Measurements from ENCODE around the gene ARHGEF7.

The ARHGEF7 gene

GRCh38 chr13:111202156-111202621 lies 87.1 kb downstream of the ARHGEF7 start:
- DNase-seq (ENCODE audit: low read depth) = no peak
- H3K4me3 ChIP-seq (ENCODE audit: low read length) = no peak overlapping the region
- TF ChIP-seq CTCF (conservative IDR thresholded peaks at IDR 0.05; ENCODE audit: low read length) = no peak

GRCh38 chr13:111202745-111203144 lies 87.6 kb downstream of the ARHGEF7 start:
- H3K4me3 ChIP-seq (ENCODE audit: low read length) = no peak overlapping the region
- DNase-seq (ENCODE audit: low read depth) = peak; percentile 71
- TF ChIP-seq CTCF (conservative IDR thresholded peaks at IDR 0.05; ENCODE audit: low read length) = no peak

GRCh38 chr13:111203736-111204389 lies 88.8 kb downstream of the ARHGEF7 start:
- TF ChIP-seq CTCF (conservative IDR thresholded peaks at IDR 0.05; ENCODE audit: low read length) = no peak
- no peak for DNase-seq (ENCODE audit: low read depth)
- H3K4me3 ChIP-seq (ENCODE audit: low read length) = no peak overlapping the region; the same call in 1 of the 2 replicates

GRCh38 chr13:111204438-111205177 lies 89.5 kb downstream of the ARHGEF7 start:
- peak; percentile 86 for DNase-seq (ENCODE audit: low read depth)
- H3K4me3 ChIP-seq (ENCODE audit: low read length) = peak overlapping the region; percentile 42
- TF ChIP-seq CTCF (conservative IDR thresholded peaks at IDR 0.05; ENCODE audit: low read length) = no peak

- TF ChIP-seq CTCF (conservative IDR thresholded peaks at IDR 0.05; ENCODE audit: low read length) = no peak
- H3K4me3 ChIP-seq (ENCODE audit: low read length) = no peak overlapping the region
- no peak for DNase-seq (ENCODE audit: low read depth)
Measured at GRCh38 chr13:111206148-111206547, 91.0 kb downstream of the ARHGEF7 start.

GRCh38 chr13:111209613-111210012 lies 94.5 kb downstream of the ARHGEF7 start:
- H3K4me3 ChIP-seq (ENCODE audit: low read length) = no peak overlapping the region; the same call in 1 of the 2 replicates
- no peak for TF ChIP-seq CTCF (conservative IDR thresholded peaks at IDR 0.05; ENCODE audit: low read length)
- DNase-seq (ENCODE audit: low read depth) = no peak

- DNase-seq (ENCODE audit: low read depth) = no peak
- H3K4me3 ChIP-seq (ENCODE audit: low read length) = peak overlapping the region; percentile 41
- TF ChIP-seq CTCF (conservative IDR thresholded peaks at IDR 0.05; ENCODE audit: low read length) = no peak
Measured at GRCh38 chr13:111210091-111210490, 95.0 kb downstream of the ARHGEF7 start.

All from AG10803 (cell line).